HEK293 (cell line): ENCODE measurements around the gene LMNTD2.

Experiments
- GLI4 ChIP-seq: fragments of 450-650 bp; formaldehyde crosslinking; IDR thresholded peaks from 2 replicates; pipeline ENCODE4 v1.5.1; 2016; ENCODE audit warnings: missing biosample characterization, missing genetic modification characterization
- MZF1 ChIP-seq: fragments of 450-650 bp; formaldehyde crosslinking; IDR thresholded peaks from 2 replicates; pipeline ENCODE4 v1.5.1; 2017; ENCODE audit warnings: missing biosample characterization, missing genetic modification characterization, borderline replicate concordance
- SP2 ChIP-seq: fragments of 450-650 bp; formaldehyde crosslinking; IDR thresholded peaks from 2 replicates; pipeline ENCODE4 v1.5.1; 2016; ENCODE audit warnings: missing biosample characterization, missing genetic modification characterization
- SP3 ChIP-seq: fragments of 450-650 bp; formaldehyde crosslinking; IDR thresholded peaks from 2 replicates; pipeline ENCODE4 v1.5.1; 2016; ENCODE audit warnings: missing biosample characterization, missing genetic modification characterization
- WT1 ChIP-seq: fragments of 450-650 bp; formaldehyde crosslinking; IDR thresholded peaks from 2 replicates; pipeline ENCODE4 v1.5.1; 2016; ENCODE audit warnings: missing biosample characterization, missing genetic modification characterization
- ZBTB1 ChIP-seq: fragments of 450-650 bp; formaldehyde crosslinking; IDR thresholded peaks from 2 replicates; pipeline ENCODE4 v1.5.1; 2016; ENCODE audit warnings: missing biosample characterization, missing genetic modification characterization
- ZEB2 ChIP-seq: fragments of 450-650 bp; formaldehyde crosslinking; IDR thresholded peaks from 2 replicates; pipeline ENCODE4 v1.5.1; 2016; ENCODE audit warnings: missing biosample characterization, missing genetic modification characterization
- ZNF146 ChIP-seq: fragments of 450-650 bp; formaldehyde crosslinking; IDR thresholded peaks from 2 replicates; pipeline ENCODE4 v1.5.1; 2016; ENCODE audit warnings: missing biosample characterization, missing genetic modification characterization
- ZNF155 ChIP-seq: fragments of 450-650 bp; formaldehyde crosslinking; IDR thresholded peaks from 2 replicates; pipeline ENCODE4 v1.5.1; 2016; ENCODE audit warnings: missing biosample characterization, missing genetic modification characterization
- ZNF157 ChIP-seq: fragments of 450-650 bp; formaldehyde crosslinking; IDR thresholded peaks from 2 replicates; pipeline ENCODE4 v1.5.1; 2016; ENCODE audit warnings: missing biosample characterization, missing genetic modification characterization
- ZNF2 ChIP-seq: fragments of 450-650 bp; formaldehyde crosslinking; IDR thresholded peaks from 2 replicates; pipeline ENCODE4 v1.5.1; 2016; ENCODE audit warnings: missing biosample characterization, missing genetic modification characterization
- ZNF223 ChIP-seq: fragments of 450-650 bp; formaldehyde crosslinking; IDR thresholded peaks from 2 replicates; pipeline ENCODE4 v1.5.1; 2016; ENCODE audit warnings: missing biosample characterization, missing genetic modification characterization
- ZNF23 ChIP-seq: fragments of 450-650 bp; formaldehyde crosslinking; IDR thresholded peaks from 2 replicates; pipeline ENCODE4 v1.5.1; 2016; ENCODE audit warnings: missing biosample characterization, missing genetic modification characterization, borderline replicate concordance
- ZNF248 ChIP-seq: fragments of 450-650 bp; formaldehyde crosslinking; IDR thresholded peaks from 2 replicates; pipeline ENCODE4 v1.5.1; 2017; ENCODE audit warnings: missing biosample characterization, missing genetic modification characterization
- ZNF324 ChIP-seq: fragments of 450-650 bp; formaldehyde crosslinking; IDR thresholded peaks from 2 replicates; pipeline ENCODE4 v1.5.1; 2016; ENCODE audit warnings: missing biosample characterization, missing genetic modification characterization
- ZNF394 ChIP-seq: fragments of 450-650 bp; formaldehyde crosslinking; IDR thresholded peaks from 2 replicates; pipeline ENCODE4 v1.5.1; 2016; ENCODE audit warnings: missing biosample characterization, missing genetic modification characterization, mild to moderate bottlenecking, moderate library complexity, borderline replicate concordance
- ZNF544 ChIP-seq: fragments of 450-650 bp; formaldehyde crosslinking; IDR thresholded peaks from 2 replicates; pipeline ENCODE4 v1.5.0; 2017; ENCODE audit warnings: missing biosample characterization, missing genetic modification characterization
- ZNF629 ChIP-seq: fragments of 450-650 bp; formaldehyde crosslinking; IDR thresholded peaks from 2 replicates; pipeline ENCODE4 v1.5.1; 2017; ENCODE audit warnings: missing biosample characterization, missing genetic modification characterization
- ZNF768 ChIP-seq: fragments of 450-650 bp; formaldehyde crosslinking; IDR thresholded peaks from 2 replicates; pipeline ENCODE4 v1.5.1; 2018; ENCODE audit warnings: missing biosample characterization, mild to moderate bottlenecking, missing genetic modification characterization
- TF ChIP-seq, protein P1 (sequence below): fragments of 450-650 bp; formaldehyde crosslinking; IDR thresholded peaks from 2 replicates; pipeline ENCODE4 v1.5.1; 2016; ENCODE audit warnings: missing biosample characterization, missing genetic modification characterization
- TF ChIP-seq, protein P2 (sequence below): fragments of 450-650 bp; formaldehyde crosslinking; IDR thresholded peaks from 2 replicates; pipeline ENCODE4 v1.5.1; 2016; ENCODE audit warnings: missing biosample characterization, missing genetic modification characterization
- TF ChIP-seq, protein P3 (sequence below): fragments of 450-650 bp; formaldehyde crosslinking; optimal IDR thresholded peaks from 2 replicates; pipeline ENCODE3; 2016; ENCODE audit warnings: missing biosample characterization, mild to moderate bottlenecking, missing genetic modification characterization
- TF ChIP-seq, protein P4 (sequence below): fragments of 450-650 bp; formaldehyde crosslinking; IDR thresholded peaks from 2 replicates; pipeline ENCODE4 v1.5.1; 2017; ENCODE audit warnings: missing biosample characterization, mild to moderate bottlenecking, missing genetic modification characterization, moderate library complexity
- TF ChIP-seq, protein P5 (sequence below): fragments of 450-650 bp; formaldehyde crosslinking; IDR thresholded peaks from 2 replicates; pipeline ENCODE4 v1.5.1; 2016; ENCODE audit warnings: missing biosample characterization, missing genetic modification characterization, borderline replicate concordance
- TF ChIP-seq, protein P6 (sequence below): fragments of 450-650 bp; formaldehyde crosslinking; IDR thresholded peaks from 2 replicates; pipeline ENCODE4 v1.5.1; 2017; ENCODE audit warnings: missing biosample characterization, missing genetic modification characterization
- TF ChIP-seq, protein P7 (sequence below): fragments of 450-650 bp; formaldehyde crosslinking; IDR thresholded peaks from 2 replicates; pipeline ENCODE4 v1.5.1; 2016; ENCODE audit warnings: missing biosample characterization, missing genetic modification characterization

The LMNTD2 gene

DNA sequence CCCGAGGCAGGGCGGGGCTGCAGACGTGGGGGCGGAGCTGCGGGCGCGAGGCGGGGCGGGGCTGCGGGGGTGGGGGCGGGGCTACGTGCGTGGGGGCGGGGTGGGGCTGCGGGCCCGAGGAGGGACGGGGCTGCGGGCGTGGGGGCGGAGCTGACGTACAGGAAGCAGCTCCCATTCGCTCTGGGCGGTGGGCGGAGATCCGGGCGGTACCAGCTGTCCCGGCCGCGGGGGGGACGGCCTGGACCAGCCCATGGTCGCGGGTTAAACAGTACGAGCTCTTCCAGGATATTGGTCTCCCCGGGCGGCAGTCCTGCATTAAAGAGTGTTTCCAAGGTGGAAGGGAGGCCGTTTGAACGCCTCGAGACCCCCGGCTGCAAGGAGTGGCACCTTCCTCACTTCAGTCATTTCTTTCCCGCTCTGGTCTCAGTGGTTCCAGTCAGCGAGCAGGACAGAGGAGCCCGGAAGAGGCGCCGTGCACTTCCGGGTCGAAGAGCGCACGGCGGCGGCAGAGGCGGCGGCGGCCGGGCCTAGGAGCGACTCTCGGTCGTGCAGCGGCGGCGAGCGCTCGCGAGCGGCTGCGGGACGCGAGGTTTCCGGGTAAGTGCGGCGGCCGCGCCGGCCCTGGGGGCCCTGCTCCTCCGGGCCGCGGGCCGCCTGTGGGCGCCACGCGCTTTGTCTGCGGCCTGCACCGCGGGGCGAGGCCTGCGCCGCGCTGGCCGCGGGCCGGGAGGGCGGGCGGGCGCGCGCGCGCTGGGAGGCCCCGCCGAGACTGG, 15.6 kb upstream of the LMNTD2 start, which contains the start of gene PHRF1 (continued):
- TF ChIP-seq MZF1 (tag by site-specific recombination): no peak
- no peak for TF ChIP-seq ZBTB1 (tag by site-specific recombination)
- TF ChIP-seq, protein P1, sequence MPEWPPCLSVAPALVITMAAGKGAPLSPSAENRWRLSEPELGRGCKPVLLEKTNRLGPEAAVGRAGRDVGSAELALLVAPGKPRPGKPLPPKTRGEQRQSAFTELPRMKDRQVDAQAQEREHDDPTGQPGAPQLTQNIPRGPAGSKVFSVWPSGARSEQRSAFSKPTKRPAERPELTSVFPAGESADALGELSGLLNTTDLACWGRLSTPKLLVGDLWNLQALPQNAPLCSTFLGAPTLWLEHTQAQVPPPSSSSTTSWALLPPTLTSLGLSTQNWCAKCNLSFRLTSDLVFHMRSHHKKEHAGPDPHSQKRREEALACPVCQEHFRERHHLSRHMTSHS: no peak
- peak; percentile 14; the same call in 1 of the 2 replicates for TF ChIP-seq ZNF394
- no peak for TF ChIP-seq ZNF544
- TF ChIP-seq ZNF155 (tag by site-specific recombination): no peak
- TF ChIP-seq, protein P2, sequence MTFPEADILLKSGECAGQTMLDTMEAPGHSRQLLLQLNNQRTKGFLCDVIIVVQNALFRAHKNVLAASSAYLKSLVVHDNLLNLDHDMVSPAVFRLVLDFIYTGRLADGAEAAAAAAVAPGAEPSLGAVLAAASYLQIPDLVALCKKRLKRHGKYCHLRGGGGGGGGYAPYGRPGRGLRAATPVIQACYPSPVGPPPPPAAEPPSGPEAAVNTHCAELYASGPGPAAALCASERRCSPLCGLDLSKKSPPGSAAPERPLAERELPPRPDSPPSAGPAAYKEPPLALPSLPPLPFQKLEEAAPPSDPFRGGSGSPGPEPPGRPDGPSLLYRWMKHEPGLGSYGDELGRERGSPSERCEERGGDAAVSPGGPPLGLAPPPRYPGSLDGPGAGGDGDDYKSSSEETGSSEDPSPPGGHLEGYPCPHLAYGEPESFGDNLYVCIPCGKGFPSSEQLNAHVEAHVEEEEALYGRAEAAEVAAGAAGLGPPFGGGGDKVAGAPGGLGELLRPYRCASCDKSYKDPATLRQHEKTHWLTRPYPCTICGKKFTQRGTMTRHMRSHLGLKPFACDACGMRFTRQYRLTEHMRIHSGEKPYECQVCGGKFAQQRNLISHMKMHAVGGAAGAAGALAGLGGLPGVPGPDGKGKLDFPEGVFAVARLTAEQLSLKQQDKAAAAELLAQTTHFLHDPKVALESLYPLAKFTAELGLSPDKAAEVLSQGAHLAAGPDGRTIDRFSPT (tag by site-specific recombination): no peak
- TF ChIP-seq WT1: no peak
- TF ChIP-seq, protein P3, sequence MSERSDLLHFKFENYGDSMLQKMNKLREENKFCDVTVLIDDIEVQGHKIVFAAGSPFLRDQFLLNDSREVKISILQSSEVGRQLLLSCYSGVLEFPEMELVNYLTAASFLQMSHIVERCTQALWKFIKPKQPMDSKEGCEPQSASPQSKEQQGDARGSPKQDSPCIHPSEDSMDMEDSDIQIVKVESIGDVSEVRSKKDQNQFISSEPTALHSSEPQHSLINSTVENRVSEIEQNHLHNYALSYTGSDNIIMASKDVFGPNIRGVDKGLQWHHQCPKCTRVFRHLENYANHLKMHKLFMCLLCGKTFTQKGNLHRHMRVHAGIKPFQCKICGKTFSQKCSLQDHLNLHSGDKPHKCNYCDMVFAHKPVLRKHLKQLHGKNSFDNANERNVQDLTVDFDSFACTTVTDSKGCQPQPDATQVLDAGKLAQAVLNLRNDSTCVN (tag by site-specific recombination): peak; percentile 18
- TF ChIP-seq, protein P4, sequence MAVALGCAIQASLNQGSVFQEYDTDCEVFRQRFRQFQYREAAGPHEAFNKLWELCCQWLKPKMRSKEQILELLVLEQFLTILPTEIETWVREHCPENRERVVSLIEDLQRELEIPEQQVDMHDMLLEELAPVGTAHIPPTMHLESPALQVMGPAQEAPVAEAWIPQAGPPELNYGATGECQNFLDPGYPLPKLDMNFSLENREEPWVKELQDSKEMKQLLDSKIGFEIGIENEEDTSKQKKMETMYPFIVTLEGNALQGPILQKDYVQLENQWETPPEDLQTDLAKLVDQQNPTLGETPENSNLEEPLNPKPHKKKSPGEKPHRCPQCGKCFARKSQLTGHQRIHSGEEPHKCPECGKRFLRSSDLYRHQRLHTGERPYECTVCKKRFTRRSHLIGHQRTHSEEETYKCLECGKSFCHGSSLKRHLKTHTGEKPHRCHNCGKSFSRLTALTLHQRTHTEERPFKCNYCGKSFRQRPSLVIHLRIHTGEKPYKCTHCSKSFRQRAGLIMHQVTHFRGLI (tag by site-specific recombination): no peak
- 0 out of 2 replicates have a peak, but pooled peaks have one; percentile 38 for TF ChIP-seq GLI4 (tag by site-specific recombination)
- TF ChIP-seq, protein P5, sequence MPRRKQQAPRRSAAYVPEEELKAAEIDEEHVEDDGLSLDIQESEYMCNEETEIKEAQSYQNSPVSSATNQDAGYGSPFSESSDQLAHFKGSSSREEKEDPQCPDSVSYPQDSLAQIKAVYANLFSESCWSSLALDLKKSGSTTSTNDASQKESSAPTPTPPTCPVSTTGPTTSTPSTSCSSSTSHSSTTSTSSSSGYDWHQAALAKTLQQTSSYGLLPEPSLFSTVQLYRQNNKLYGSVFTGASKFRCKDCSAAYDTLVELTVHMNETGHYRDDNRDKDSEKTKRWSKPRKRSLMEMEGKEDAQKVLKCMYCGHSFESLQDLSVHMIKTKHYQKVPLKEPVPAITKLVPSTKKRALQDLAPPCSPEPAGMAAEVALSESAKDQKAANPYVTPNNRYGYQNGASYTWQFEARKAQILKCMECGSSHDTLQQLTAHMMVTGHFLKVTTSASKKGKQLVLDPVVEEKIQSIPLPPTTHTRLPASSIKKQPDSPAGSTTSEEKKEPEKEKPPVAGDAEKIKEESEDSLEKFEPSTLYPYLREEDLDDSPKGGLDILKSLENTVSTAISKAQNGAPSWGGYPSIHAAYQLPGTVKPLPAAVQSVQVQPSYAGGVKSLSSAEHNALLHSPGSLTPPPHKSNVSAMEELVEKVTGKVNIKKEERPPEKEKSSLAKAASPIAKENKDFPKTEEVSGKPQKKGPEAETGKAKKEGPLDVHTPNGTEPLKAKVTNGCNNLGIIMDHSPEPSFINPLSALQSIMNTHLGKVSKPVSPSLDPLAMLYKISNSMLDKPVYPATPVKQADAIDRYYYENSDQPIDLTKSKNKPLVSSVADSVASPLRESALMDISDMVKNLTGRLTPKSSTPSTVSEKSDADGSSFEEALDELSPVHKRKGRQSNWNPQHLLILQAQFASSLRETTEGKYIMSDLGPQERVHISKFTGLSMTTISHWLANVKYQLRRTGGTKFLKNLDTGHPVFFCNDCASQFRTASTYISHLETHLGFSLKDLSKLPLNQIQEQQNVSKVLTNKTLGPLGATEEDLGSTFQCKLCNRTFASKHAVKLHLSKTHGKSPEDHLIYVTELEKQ (tag by site-specific recombination): 0 out of 2 replicates have a peak, but pooled peaks have one; percentile 38
- TF ChIP-seq, protein P6, sequence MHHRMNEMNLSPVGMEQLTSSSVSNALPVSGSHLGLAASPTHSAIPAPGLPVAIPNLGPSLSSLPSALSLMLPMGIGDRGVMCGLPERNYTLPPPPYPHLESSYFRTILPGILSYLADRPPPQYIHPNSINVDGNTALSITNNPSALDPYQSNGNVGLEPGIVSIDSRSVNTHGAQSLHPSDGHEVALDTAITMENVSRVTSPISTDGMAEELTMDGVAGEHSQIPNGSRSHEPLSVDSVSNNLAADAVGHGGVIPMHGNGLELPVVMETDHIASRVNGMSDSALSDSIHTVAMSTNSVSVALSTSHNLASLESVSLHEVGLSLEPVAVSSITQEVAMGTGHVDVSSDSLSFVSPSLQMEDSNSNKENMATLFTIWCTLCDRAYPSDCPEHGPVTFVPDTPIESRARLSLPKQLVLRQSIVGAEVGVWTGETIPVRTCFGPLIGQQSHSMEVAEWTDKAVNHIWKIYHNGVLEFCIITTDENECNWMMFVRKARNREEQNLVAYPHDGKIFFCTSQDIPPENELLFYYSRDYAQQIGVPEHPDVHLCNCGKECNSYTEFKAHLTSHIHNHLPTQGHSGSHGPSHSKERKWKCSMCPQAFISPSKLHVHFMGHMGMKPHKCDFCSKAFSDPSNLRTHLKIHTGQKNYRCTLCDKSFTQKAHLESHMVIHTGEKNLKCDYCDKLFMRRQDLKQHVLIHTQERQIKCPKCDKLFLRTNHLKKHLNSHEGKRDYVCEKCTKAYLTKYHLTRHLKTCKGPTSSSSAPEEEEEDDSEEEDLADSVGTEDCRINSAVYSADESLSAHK: 0 out of 2 replicates have a peak, but pooled peaks have one; percentile 41
- no peak for TF ChIP-seq ZNF248 (tag by site-specific recombination)
- peak; percentile 89 for TF ChIP-seq SP3
- TF ChIP-seq ZNF146 (tag by site-specific recombination): no peak
- 0 out of 2 replicates have a peak, but pooled peaks have one; percentile 43 for TF ChIP-seq ZNF2 (tag by site-specific recombination)
- TF ChIP-seq ZNF768 (tag by site-specific recombination): no peak
- peak; percentile 57 for TF ChIP-seq ZEB2
- peak; percentile 69 for TF ChIP-seq ZNF629 (tag by site-specific recombination)
- TF ChIP-seq, protein P7, sequence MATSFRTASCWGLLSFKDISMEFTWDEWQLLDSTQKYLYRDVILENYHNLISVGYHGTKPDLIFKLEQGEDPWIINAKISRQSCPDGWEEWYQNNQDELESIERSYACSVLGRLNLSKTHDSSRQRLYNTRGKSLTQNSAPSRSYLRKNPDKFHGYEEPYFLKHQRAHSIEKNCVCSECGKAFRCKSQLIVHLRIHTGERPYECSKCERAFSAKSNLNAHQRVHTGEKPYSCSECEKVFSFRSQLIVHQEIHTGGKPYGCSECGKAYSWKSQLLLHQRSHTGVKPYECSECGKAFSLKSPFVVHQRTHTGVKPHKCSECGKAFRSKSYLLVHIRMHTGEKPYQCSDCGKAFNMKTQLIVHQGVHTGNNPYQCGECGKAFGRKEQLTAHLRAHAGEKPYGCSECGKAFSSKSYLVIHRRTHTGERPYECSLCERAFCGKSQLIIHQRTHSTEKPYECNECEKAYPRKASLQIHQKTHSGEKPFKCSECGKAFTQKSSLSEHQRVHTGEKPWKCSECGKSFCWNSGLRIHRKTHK (tag by site-specific recombination): no peak
- peak; percentile 74 for TF ChIP-seq SP2
- no peak for TF ChIP-seq ZNF157
- peak; percentile 92 for TF ChIP-seq ZNF223
- peak; percentile 87; the same call in 1 of the 2 replicates for TF ChIP-seq ZNF324 (tag by site-specific recombination)
- no peak for TF ChIP-seq ZNF23 (tag by site-specific recombination)
